Loucy (cell line): ENCODE data around the gene MPP3.

Source experiments
- EZH2phosphoT487 ChIP-seq: fragments of 200-600 bp; IDR thresholded peaks from 2 replicates; pipeline ENCODE4 v1.6.1; 2018; ENCODE audit warnings: antibody characterized with exemption, mild to moderate bottlenecking, moderate library complexity, borderline replicate concordance
- TF ChIP-seq, protein P1 (sequence below): fragments of 200-600 bp; sonication (generic); conservative IDR thresholded peaks from 2 replicates; pipeline ENCODE4 v1.5.1; 2014; ENCODE audit warnings: mild to moderate bottlenecking, antibody characterized with exemption, low read length

DNA sequence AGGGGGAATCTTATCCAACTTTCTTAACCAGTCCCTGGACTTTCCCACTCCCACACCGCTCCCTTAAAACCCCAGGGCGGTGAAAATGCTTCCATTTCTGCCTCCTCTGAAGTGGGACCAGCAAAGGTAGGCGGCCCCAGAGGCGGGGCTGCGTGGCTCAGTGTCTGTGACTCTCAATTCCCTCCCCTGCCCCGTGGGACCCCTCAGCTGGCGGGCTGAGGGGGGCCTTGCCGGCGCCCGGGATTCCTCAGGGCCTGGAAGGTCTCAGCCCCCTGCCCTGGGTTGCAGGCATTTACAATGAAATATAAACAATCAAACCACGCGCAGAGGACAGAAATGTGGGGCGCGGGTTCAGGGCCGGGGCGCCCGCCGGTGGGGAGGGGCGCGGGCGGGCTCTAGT lies 78.0 kb downstream of the MPP3 start:
- TF ChIP-seq, protein P1, sequence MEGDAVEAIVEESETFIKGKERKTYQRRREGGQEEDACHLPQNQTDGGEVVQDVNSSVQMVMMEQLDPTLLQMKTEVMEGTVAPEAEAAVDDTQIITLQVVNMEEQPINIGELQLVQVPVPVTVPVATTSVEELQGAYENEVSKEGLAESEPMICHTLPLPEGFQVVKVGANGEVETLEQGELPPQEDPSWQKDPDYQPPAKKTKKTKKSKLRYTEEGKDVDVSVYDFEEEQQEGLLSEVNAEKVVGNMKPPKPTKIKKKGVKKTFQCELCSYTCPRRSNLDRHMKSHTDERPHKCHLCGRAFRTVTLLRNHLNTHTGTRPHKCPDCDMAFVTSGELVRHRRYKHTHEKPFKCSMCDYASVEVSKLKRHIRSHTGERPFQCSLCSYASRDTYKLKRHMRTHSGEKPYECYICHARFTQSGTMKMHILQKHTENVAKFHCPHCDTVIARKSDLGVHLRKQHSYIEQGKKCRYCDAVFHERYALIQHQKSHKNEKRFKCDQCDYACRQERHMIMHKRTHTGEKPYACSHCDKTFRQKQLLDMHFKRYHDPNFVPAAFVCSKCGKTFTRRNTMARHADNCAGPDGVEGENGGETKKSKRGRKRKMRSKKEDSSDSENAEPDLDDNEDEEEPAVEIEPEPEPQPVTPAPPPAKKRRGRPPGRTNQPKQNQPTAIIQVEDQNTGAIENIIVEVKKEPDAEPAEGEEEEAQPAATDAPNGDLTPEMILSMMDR = no peak
- no peak for TF ChIP-seq EZH2phosphoT487
